C4-2B (cell line): ENCODE results near the gene ARHGEF16.

Experiments
- CTCF ChIP-seq: fragments of 450-650 bp; conservative IDR thresholded peaks from 2 replicates; pipeline ENCODE4 v1.5.1; 2017; ENCODE audit warnings: mild to moderate bottlenecking
- ZFX ChIP-seq: fragments of 450-650 bp; IDR thresholded peaks from 2 replicates; pipeline ENCODE4 v1.6.1; 2017

GRCh38 chr1:3490046-3490745, 35.7 kb downstream of the ARHGEF16 start:
- TF ChIP-seq CTCF (no peak), ZFX (no peak)
